OCI-LY7 (cell line): ENCODE results near the gene TMEM9B.

Experiments
- CTCF ChIP-seq: fragments of 200-600 bp; sonication (generic); conservative IDR thresholded peaks from 2 replicates; pipeline ENCODE4 v1.5.1; 2014; ENCODE audit warnings: mild to moderate bottlenecking, antibody characterized with exemption, low read length, moderate library complexity, mixed read lengths
- EZH2phosphoT487 ChIP-seq: fragments of 200-600 bp; sonication (generic); IDR thresholded peaks from 2 replicates; pipeline ENCODE4 v1.6.1; 2018; ENCODE audit warnings: low read depth, borderline replicate concordance, mild to moderate bottlenecking, mixed run types, antibody characterized with exemption, low read length, moderate library complexity, mixed read lengths

GRCh38 chr11:8928205-8928604 lies 36.0 kb downstream of the TMEM9B start:
- TF ChIP-seq CTCF: no peak
- no peak for TF ChIP-seq EZH2phosphoT487
